Large intestine (tissue), 3 donors: ENCODE data around the gene IFFO2. TPM values are rescaled to one million over a fixed set of nuclear protein-coding genes. Genes with fewer than 3 reads are reported as not detected.

Experiments
- DNase-seq, 2 donors: peaks; one replicate each; pipeline versions ENCODE4 v3.0.0 to v3.0.0-alpha.2; 2013
- H3K27ac ChIP-seq: one replicate; pipeline ENCODE4 v1.5.1; 2013; ENCODE audit warnings: low read length
- H3K27me3 ChIP-seq: 2 replicates; pipeline ENCODE4 v1.6.1; 2013; ENCODE audit warnings: low read length; ENCODE audit not compliant: control insufficient read depth, insufficient read depth
- H3K36me3 ChIP-seq: 2 replicates; pipeline ENCODE4 v1.6.1; 2013; ENCODE audit warnings: low read length; ENCODE audit not compliant: control insufficient read depth, insufficient read depth
- H3K4me1 ChIP-seq: one replicate; pipeline ENCODE4 v1.6.1; 2013; ENCODE audit warnings: low read length; ENCODE audit not compliant: control insufficient read depth, insufficient read depth
- H3K4me3 ChIP-seq: one replicate; pipeline ENCODE4 v1.5.1; 2013; ENCODE audit warnings: low read length
- H3K9me3 ChIP-seq: one replicate; pipeline ENCODE4 v1.6.1; 2013; ENCODE audit warnings: mild to moderate bottlenecking, low read depth, low read length, moderate library complexity; ENCODE audit not compliant: control insufficient read depth
- WGBS: methylation state at CpG from one replicate; pipeline ENCODE4 v1.1.5; 2013; ENCODE audit warnings: low lambda C conversion rate; ENCODE audit not compliant: insufficient coverage; 5-methylcytosine and 5-hydroxymethylcytosine counted together
- polyA plus RNA-seq: library from polyadenylated mRNA; unstranded; fragments of 120-200 nt; gene quantifications from one replicate; pipeline ENCODE4 v1.2.1, GENCODE V29; 2013

IFFO2 gene
- polyA plus RNA-seq, 1 donor: 3.4 TPM

GRCh38 chr1:18960409-18960808, 3.9 kb upstream of the IFFO2 start:
- Histone ChIP-seq H3K4me1 (peaks cover 6% of the 10 kb centered on the region), H3K27me3 (peaks cover 36% of the 10 kb centered on the region), H3K4me3 (no peak overlapping the region), H3K9me3 (peaks cover 2% of the 10 kb centered on the region), H3K36me3 (no peaks in the 10 kb centered on the region), H3K27ac (no peak overlapping the region)
- no CpG with 5 or more reads among the region's 4 CpGs for WGBS
- no peak for DNase-seq

GRCh38 chr1:18959591-18959990, 3.1 kb upstream of the IFFO2 start:
- Histone ChIP-seq H3K27me3 (peaks cover 35% of the 10 kb centered on the region), H3K4me1 (peaks cover 14% of the 10 kb centered on the region), H3K27ac (no peak overlapping the region), H3K4me3 (no peak overlapping the region), H3K36me3 (no peaks in the 10 kb centered on the region), H3K9me3 (peaks cover 2% of the 10 kb centered on the region)
- no peak for DNase-seq
- WGBS: no CpG with 5 or more reads among the region's 4 CpGs

DNA sequence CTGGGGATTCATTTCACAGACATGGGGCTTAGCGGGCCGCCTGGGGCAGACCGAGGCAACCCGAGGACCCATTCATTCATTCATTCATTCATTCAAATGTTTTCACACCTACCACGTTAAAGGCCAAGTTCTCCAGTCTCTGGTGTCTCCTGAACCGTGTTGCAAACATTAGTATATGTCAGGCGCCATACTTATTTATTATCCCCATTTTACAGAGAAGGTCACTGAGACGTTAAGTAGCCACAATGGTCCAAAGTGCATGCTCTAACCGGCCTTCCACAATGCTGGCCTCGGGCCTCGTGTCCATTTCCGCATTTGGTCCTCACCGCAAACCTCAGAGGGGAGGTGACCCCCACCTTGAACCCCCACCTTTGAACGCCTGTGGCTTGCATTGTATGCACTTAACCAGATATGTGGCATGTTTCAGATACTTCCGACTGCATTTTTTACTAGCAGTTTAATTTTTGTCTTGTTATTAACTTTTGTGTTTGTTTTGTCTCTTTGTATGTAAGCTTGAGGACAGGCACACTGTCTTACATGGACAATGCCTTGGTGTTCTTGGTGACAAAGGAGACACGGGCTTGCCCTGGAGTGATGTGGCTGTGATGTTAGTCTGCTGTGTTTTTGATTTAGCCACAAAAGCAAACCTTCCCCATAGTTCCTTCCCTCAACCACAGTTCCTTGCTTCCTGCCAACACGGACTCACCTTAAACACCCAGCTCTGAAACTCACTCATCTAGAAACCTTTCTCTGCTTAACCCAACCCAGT, 1.2 kb upstream of the IFFO2 start:
- no peaks in the 10 kb centered on the region for H3K36me3 ChIP-seq
- DNase-seq: no peak
- H3K9me3 ChIP-seq: peaks cover 2% of the 10 kb centered on the region
- no peak overlapping the region for H3K27ac ChIP-seq
- no peak overlapping the region for H3K4me3 ChIP-seq
- whole genome bisulfite sequencing: 30% methylated on average over 2 of the region's 17 CpGs
- peaks cover 27% of the 10 kb centered on the region for H3K27me3 ChIP-seq
- peaks cover 14% of the 10 kb centered on the region for H3K4me1 ChIP-seq

- H3K27me3 ChIP-seq: peaks cover 27% of the 10 kb centered on the region
- H3K27ac ChIP-seq: no peak overlapping the region
- H3K4me3 ChIP-seq: peak overlapping the region; percentile 69
- H3K36me3 ChIP-seq: no peaks in the 10 kb centered on the region
- no CpG with 5 or more reads among the region's 27 CpGs for WGBS
- DNase-seq: no peak
- H3K4me1 ChIP-seq: peaks cover 14% of the 10 kb centered on the region
- H3K9me3 ChIP-seq: peaks cover 2% of the 10 kb centered on the region
Observed at GRCh38 chr1:18957136-18957521, 653 bp upstream of the IFFO2 start.

GRCh38 chr1:18955441-18956192, 859 bp downstream of the IFFO2 start:
- Histone ChIP-seq H3K27me3 (peaks cover 27% of the 10 kb centered on the region), H3K36me3 (no peaks in the 10 kb centered on the region), H3K27ac (no peak overlapping the region), H3K9me3 (peaks cover 2% of the 10 kb centered on the region), H3K4me1 (peaks cover 14% of the 10 kb centered on the region), H3K4me3 (peak overlapping the region; percentile 44)
- no CpG with 5 or more reads among the region's 90 CpGs for WGBS
- peak in 1 of 2 donors; percentile 74 for DNase-seq

DNA sequence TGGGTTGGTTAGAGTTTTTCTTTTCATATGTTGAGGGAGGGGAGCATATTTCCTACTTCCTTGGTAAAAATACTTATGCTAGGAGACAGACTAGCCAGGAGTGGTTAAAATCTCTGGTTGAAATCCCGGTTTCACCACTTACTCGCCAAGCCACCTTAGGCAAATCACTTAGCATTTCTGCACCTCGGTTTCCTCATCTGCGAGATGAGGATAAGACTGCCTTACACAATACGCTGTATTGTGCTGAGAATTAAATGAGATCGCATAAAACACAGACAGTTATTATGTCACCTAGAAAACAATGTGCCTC, 1.4 kb downstream of the IFFO2 start:
- H3K4me1 ChIP-seq: peaks cover 17% of the 10 kb centered on the region
- DNase-seq: no peak
- peaks cover 26% of the 10 kb centered on the region for H3K27me3 ChIP-seq
- no peak overlapping the region for H3K27ac ChIP-seq
- peaks cover 2% of the 10 kb centered on the region for H3K9me3 ChIP-seq
- no peaks in the 10 kb centered on the region for H3K36me3 ChIP-seq
- peak overlapping the region; percentile 44 for H3K4me3 ChIP-seq
- WGBS: no CpG with 5 or more reads among the region's 6 CpGs

DNA sequence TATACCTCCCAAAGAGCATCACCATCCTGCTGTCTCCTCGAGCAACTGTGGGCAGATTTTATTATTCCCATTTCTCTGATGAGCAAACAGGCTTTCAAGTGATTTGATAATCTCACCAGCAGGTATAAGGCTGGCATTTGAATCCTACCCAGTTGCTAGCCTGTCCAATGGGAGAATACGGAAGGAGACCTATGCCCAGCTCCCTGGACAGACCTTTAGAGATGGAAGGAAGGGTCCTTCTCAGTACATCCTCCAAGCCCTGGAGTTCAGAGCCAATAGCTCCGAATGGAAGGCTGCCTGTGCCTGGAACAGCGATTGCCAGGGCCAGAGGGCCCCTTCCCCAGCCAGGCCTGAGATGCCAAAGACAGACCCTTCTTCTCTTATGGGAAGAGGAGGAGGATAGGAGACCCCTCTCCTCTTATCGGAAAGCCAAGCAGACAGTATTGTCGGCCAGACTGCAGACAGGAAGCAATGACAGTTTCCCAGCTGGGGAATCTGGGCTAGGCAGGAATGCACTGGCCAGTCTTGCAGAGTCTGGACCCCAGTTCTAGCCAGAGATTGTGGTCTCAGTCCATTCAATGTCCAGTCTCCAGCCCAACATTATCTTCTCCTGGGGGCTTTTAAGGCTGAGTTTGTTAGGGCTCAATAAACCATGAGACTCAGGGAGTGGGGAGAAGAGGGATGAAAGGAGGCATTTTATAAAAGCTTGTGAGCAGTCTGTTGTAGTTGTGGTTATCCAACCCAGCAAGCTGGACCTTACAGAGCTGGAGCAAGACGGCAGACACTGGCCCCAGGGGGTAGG, 2.0 kb downstream of the IFFO2 start:
- Histone ChIP-seq H3K27ac (no peak overlapping the region), H3K4me3 (peak overlapping the region; percentile 5), H3K4me1 (peaks cover 22% of the 10 kb centered on the region), H3K36me3 (no peaks in the 10 kb centered on the region), H3K9me3 (peaks cover 2% of the 10 kb centered on the region), H3K27me3 (peaks cover 21% of the 10 kb centered on the region)
- no peak for DNase-seq
- WGBS: no CpG with 5 or more reads among the region's 7 CpGs

- H3K36me3 ChIP-seq: no peaks in the 10 kb centered on the region
- peaks cover 2% of the 10 kb centered on the region for H3K9me3 ChIP-seq
- H3K4me1 ChIP-seq: peaks cover 28% of the 10 kb centered on the region
- no peak for DNase-seq
- no peak overlapping the region for H3K27ac ChIP-seq
- WGBS: no CpG with 5 or more reads among the region's 11 CpGs
- no peak overlapping the region for H3K4me3 ChIP-seq
- H3K27me3 ChIP-seq: peaks cover 17% of the 10 kb centered on the region
Observed at GRCh38 chr1:18953731-18954231, 2.7 kb downstream of the IFFO2 start.

- Histone ChIP-seq H3K36me3 (no peaks in the 10 kb centered on the region), H3K27ac (no peak overlapping the region), H3K27me3 (peaks cover 4% of the 10 kb centered on the region), H3K4me3 (no peak overlapping the region), H3K4me1 (peaks cover 28% of the 10 kb centered on the region), H3K9me3 (no peaks in the 10 kb centered on the region)
- no peak for DNase-seq
- no CpG with 5 or more reads among the region's 8 CpGs for WGBS
Observed at GRCh38 chr1:18951818-18952391, 4.6 kb downstream of the IFFO2 start.

- Histone ChIP-seq H3K36me3 (no peaks in the 10 kb centered on the region), H3K27me3 (peaks cover 2% of the 10 kb centered on the region), H3K9me3 (no peaks in the 10 kb centered on the region), H3K4me1 (peaks cover 26% of the 10 kb centered on the region), H3K27ac (peak overlapping the region; percentile 76), H3K4me3 (no peak overlapping the region)
- DNase-seq: no peak
- no CpG with 5 or more reads among the region's 9 CpGs for WGBS
Observed at GRCh38 chr1:18951416-18951815, 5.1 kb downstream of the IFFO2 start.
